Measurements from ENCODE around the gene BCO2. TPM values are rescaled to one million over a fixed set of nuclear protein-coding genes. Genes with fewer than 3 reads are reported as not detected.

Gene BCO2
- total RNA-seq, 2 donors from 2014 or later = 0.24 to 1.0 TPM

DNA sequence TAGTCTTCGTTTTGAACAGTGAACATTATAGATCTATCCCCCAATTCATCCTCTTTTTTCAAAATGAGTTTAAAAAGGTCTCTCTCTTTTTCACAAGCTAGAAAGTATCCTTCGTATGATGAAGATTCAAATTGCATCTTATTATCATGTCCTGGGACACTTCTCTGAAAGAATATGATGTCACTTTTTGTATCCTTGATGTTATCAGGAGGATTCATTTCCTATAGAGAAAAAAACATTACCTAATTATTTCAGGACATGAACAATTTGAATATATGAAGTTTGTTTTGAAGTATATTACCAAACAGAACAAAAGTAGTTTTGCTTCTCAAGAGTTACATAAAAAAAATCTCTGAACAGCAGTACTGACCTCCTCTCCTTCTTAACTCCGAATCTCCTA lies 31.7 kb upstream of the BCO2 start:
- WGBS, 2 experiments (ENCODE audit: insufficient coverage in 1 of 2, insufficient read length in 1 of 2) = 90 to 93% methylated on average over 2 to 3 of the region's 3 CpGs
- H3K36me3 Mint-ChIP-seq (ENCODE audit: low read depth) = no peaks in the 10 kb centered on the region

DNA sequence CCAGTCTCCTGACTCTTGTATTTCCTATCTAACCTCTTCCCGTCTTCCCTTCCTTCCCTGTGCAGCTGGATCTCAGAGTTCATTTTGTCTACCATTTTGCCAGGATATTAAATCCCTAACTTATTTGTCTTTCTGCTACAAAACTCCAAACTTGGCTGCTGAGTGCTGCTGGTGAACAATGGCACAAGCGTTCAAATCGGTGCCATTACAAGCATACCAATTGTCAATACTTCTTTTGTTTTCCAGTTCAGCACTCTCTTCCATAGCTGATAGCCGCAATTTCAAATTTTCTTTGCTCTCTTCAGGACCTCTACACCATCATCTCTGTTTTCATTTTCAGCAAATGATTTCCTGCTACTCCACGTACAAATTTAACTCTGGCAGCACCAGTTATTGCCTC lies 24.8 kb upstream of the BCO2 start:
- Histone ChIP-seq H3K4me1 (ENCODE audit: control insufficient read depth, insufficient read depth, low read length) (no peaks in the 10 kb centered on the region), H3K4me3 (ENCODE audit: low read length) (no peak overlapping the region), H3K9ac (ENCODE audit: extremely low read depth, low read length, poor library complexity, severe bottlenecking) (no peak overlapping the region), H3K9me3 (ENCODE audit: control insufficient read depth, low read length) (no peaks in the 10 kb centered on the region), H3K27ac (ENCODE audit: low read depth, low read length) (no peak overlapping the region), H3K36me3 (ENCODE audit: control insufficient read depth, insufficient read depth, low read length) (no peaks in the 10 kb centered on the region), H3K27me3 (ENCODE audit: control insufficient read depth, insufficient read depth, low read length, poor library complexity, severe bottlenecking) (peaks cover 5% of the 10 kb centered on the region)
- H3K9me3 Mint-ChIP-seq = no peaks in the 10 kb centered on the region
- no peak for DNase-seq
- TF ChIP-seq, protein P1, sequence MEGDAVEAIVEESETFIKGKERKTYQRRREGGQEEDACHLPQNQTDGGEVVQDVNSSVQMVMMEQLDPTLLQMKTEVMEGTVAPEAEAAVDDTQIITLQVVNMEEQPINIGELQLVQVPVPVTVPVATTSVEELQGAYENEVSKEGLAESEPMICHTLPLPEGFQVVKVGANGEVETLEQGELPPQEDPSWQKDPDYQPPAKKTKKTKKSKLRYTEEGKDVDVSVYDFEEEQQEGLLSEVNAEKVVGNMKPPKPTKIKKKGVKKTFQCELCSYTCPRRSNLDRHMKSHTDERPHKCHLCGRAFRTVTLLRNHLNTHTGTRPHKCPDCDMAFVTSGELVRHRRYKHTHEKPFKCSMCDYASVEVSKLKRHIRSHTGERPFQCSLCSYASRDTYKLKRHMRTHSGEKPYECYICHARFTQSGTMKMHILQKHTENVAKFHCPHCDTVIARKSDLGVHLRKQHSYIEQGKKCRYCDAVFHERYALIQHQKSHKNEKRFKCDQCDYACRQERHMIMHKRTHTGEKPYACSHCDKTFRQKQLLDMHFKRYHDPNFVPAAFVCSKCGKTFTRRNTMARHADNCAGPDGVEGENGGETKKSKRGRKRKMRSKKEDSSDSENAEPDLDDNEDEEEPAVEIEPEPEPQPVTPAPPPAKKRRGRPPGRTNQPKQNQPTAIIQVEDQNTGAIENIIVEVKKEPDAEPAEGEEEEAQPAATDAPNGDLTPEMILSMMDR (conservative IDR thresholded peaks at IDR 0.05) = no peak
- H3K4me1 Mint-ChIP-seq = no peaks in the 10 kb centered on the region
- H3K27ac Mint-ChIP-seq = no peak overlapping the region
- no peaks in the 10 kb centered on the region for H3K36me3 Mint-ChIP-seq (ENCODE audit: low read depth)
- 80 to 90% methylated on average over 4 to 5 of the region's 5 CpGs for WGBS, 2 experiments (ENCODE audit: insufficient coverage in 1 of 2, insufficient read length in 1 of 2)
- H3K4me3 Mint-ChIP-seq = no peak overlapping the region
- no peaks in the 10 kb centered on the region for H3K27me3 Mint-ChIP-seq (ENCODE audit: insufficient read depth)

More for the DNA sequence above, 31.7 kb upstream of the BCO2 start:
- Mint-ChIP-seq H3K4me3 (no peak overlapping the region), H3K27me3 (ENCODE audit: insufficient read depth) (no peaks in the 10 kb centered on the region), H3K27ac (no peak overlapping the region), H3K9me3 (no peaks in the 10 kb centered on the region), H3K4me1 (no peaks in the 10 kb centered on the region)
- Histone ChIP-seq H3K4me1 (ENCODE audit: control insufficient read depth, insufficient read depth, low read length) (no peaks in the 10 kb centered on the region), H3K4me3 (ENCODE audit: low read length) (no peak overlapping the region), H3K9me3 (ENCODE audit: control insufficient read depth, low read length) (no peaks in the 10 kb centered on the region), H3K9ac (ENCODE audit: extremely low read depth, low read length, poor library complexity, severe bottlenecking) (no peak overlapping the region), H3K36me3 (ENCODE audit: control insufficient read depth, insufficient read depth, low read length) (no peaks in the 10 kb centered on the region), H3K27me3 (ENCODE audit: control insufficient read depth, insufficient read depth, low read length, poor library complexity, severe bottlenecking) (no peaks in the 10 kb centered on the region), H3K27ac (ENCODE audit: low read depth, low read length) (no peak overlapping the region)
- TF ChIP-seq, protein P1 (conservative IDR thresholded peaks at IDR 0.05) = no peak
- DNase-seq = no peak

DNA sequence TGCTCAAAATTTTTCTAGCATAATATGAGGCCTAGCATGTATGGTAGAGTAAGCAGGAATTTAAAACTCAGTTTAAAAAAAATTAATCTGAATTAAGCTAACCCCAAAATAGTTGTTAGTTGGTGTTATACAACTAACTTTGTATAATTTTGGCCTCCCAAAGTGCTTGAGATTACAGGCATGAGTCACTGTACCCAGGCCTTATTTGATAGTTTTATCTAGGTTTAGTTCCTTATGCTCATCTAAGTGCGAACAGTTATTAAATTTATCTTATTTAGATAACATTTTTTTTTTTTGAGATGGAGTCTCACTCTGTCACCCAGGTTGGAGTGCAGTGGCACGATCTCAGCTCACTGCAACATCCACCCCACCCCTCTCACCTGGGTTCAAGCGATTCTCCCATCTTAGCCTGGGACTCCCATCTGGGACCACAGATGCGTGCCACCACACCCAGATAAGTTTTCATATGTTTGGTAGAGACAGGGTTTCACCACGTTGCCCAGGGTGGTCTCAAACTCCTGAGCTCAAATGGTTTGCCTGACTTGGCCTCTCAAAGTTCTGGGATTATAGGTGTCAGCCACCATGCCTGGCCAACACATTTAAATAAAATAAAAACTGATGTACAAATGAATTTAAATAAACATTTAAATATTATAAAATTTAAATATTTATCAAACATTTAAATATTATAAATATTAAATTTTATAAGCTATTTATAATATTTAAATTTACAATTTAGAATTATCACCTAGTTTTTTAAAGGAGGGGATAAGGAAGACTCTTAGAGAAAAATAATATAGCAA lies 19.0 kb upstream of the BCO2 start:
- Histone ChIP-seq H3K36me3 (ENCODE audit: control insufficient read depth, insufficient read depth, low read length) (no peaks in the 10 kb centered on the region), H3K9ac (ENCODE audit: extremely low read depth, low read length, poor library complexity, severe bottlenecking) (no peak overlapping the region)
- WGBS, 2 experiments (ENCODE audit: insufficient coverage in 1 of 2, insufficient read length in 1 of 2) = 86 to 100% methylated on average over 2 to 4 of the region's 5 CpGs

More for the DNA sequence above, 19.0 kb upstream of the BCO2 start:
- H3K9me3 Mint-ChIP-seq = no peaks in the 10 kb centered on the region
- no peak overlapping the region for H3K4me3 ChIP-seq (ENCODE audit: low read length)
- no peak for DNase-seq
- no peaks in the 10 kb centered on the region for H3K4me1 Mint-ChIP-seq
- H3K4me1 ChIP-seq (ENCODE audit: control insufficient read depth, insufficient read depth, low read length) = no peaks in the 10 kb centered on the region
- no peaks in the 10 kb centered on the region for H3K27me3 Mint-ChIP-seq (ENCODE audit: insufficient read depth)
- peaks cover 4% of the 10 kb centered on the region for H3K27me3 ChIP-seq (ENCODE audit: control insufficient read depth, insufficient read depth, low read length, poor library complexity, severe bottlenecking)
- H3K4me3 Mint-ChIP-seq = no peak overlapping the region
- H3K27ac Mint-ChIP-seq = no peak overlapping the region
- no peaks in the 10 kb centered on the region for H3K36me3 Mint-ChIP-seq (ENCODE audit: low read depth)
- TF ChIP-seq, protein P1 (conservative IDR thresholded peaks at IDR 0.05) = no peak
- no peak overlapping the region for H3K27ac ChIP-seq (ENCODE audit: low read depth, low read length)
- no peaks in the 10 kb centered on the region for H3K9me3 ChIP-seq (ENCODE audit: control insufficient read depth, low read length)
